Ureter (tissue), 1 donor: ENCODE measurements around the gene EIF4G3. TPM values are rescaled to one million over a fixed set of nuclear protein-coding genes. Genes with fewer than 3 reads are reported as not detected.
"Not testable (repeated sequence)": the region's sequence is repeated elsewhere in the genome, so short reads cannot be mapped to it uniquely, and the experiment has no call there.

Experiments
- DNase-seq: peaks from one replicate; pipeline ENCODE4 v3.0.0-alpha.2; 2020; ENCODE audit warnings: low spot score
- total RNA-seq: library from RNA; stranded (reverse); gene quantifications from one replicate; pipeline ENCODE4 v1.2.4, GENCODE V29; 2023
- donor health status: DM: yes; HTN: yes; CAD: no.

Gene EIF4G3
- total RNA-seq, 1 donor from 2014 or later: 93.9 TPM

GRCh38 chr1:21106709-21107108 is 70.0 kb downstream of the EIF4G3 start:
- no peak for DNase-seq

- DNase-seq: no peak
Measured at GRCh38 chr1:21106238-21106637, 70.5 kb downstream of the EIF4G3 start.

GRCh38 chr1:21105807-21106206 is 70.9 kb downstream of the EIF4G3 start:
- no peak for DNase-seq

- no peak for DNase-seq
Measured at GRCh38 chr1:21104683-21105082, 72.0 kb downstream of the EIF4G3 start.

GRCh38 chr1:21100481-21100921 is 76.2 kb downstream of the EIF4G3 start:
- no peak for DNase-seq

- DNase-seq: no peak
Measured at GRCh38 chr1:21099869-21100131, 76.9 kb downstream of the EIF4G3 start.

- no peak for DNase-seq
Measured at GRCh38 chr1:21099034-21099868, 77.4 kb downstream of the EIF4G3 start.

- DNase-seq: no peak
Measured at GRCh38 chr1:21098186-21098915, 78.3 kb downstream of the EIF4G3 start.

- no peak for DNase-seq
Measured at GRCh38 chr1:21097729-21098128, 79.0 kb downstream of the EIF4G3 start.

- no peak for DNase-seq
Measured at GRCh38 chr1:21095976-21096375, 80.7 kb downstream of the EIF4G3 start.

GRCh38 chr1:21094282-21094681 is 82.4 kb downstream of the EIF4G3 start:
- not testable (repeated sequence) for DNase-seq

GRCh38 chr1:21093271-21093958 is 83.3 kb downstream of the EIF4G3 start:
- DNase-seq: not testable (repeated sequence)

GRCh38 chr1:21092545-21092944 is 84.2 kb downstream of the EIF4G3 start:
- DNase-seq: not testable (repeated sequence)

- DNase-seq: not testable (repeated sequence)
Measured at GRCh38 chr1:21091053-21091690, 85.5 kb downstream of the EIF4G3 start.

- no peak for DNase-seq
Measured at GRCh38 chr1:21090463-21090862, 86.2 kb downstream of the EIF4G3 start.

GRCh38 chr1:21089731-21090130 is 87.0 kb downstream of the EIF4G3 start:
- no peak for DNase-seq

GRCh38 chr1:21089299-21089698 is 87.4 kb downstream of the EIF4G3 start:
- DNase-seq: no peak

- no peak for DNase-seq
Measured at GRCh38 chr1:21084111-21084810, 92.4 kb downstream of the EIF4G3 start.

GRCh38 chr1:21082073-21082472 is 94.6 kb downstream of the EIF4G3 start:
- no peak for DNase-seq

- DNase-seq: no peak
Measured at GRCh38 chr1:21077085-21077484, 99.6 kb downstream of the EIF4G3 start.

GRCh38 chr1:21072721-21073120 is 104.0 kb downstream of the EIF4G3 start:
- no peak for DNase-seq

GRCh38 chr1:21069549-21069948 is 107.1 kb downstream of the EIF4G3 start:
- DNase-seq: no peak
